Glutamatergic neuron (in vitro differentiated cells): Measurements from ENCODE around the gene NPR2. TPM values are rescaled to one million over a fixed set of nuclear protein-coding genes. Genes with fewer than 3 reads are reported as not detected.

ENCODE experiments used
- DNase-seq: peaks from one replicate; pipeline ENCODE4 v3.0.0; 2022
- H3K27ac Mint-ChIP-seq: one replicate; pipeline ENCODE4 v1.8.0; 2020; ENCODE audit warnings: mild to moderate bottlenecking, mixed read lengths, inconsistent platforms; ENCODE audit not compliant: unreplicated experiment
- H3K27me3 Mint-ChIP-seq: one replicate; pipeline ENCODE4 v1.8.0; 2020; ENCODE audit warnings: mild to moderate bottlenecking, moderate library complexity, mixed read lengths, inconsistent platforms; ENCODE audit not compliant: unreplicated experiment
- H3K36me3 Mint-ChIP-seq: one replicate; pipeline ENCODE4 v1.8.0; 2020; ENCODE audit warnings: mild to moderate bottlenecking, mixed read lengths, inconsistent platforms; ENCODE audit not compliant: unreplicated experiment
- H3K4me1 Mint-ChIP-seq: one replicate; pipeline ENCODE4 v1.8.0; 2020; ENCODE audit warnings: mild to moderate bottlenecking, low read depth, mixed read lengths, inconsistent platforms; ENCODE audit not compliant: unreplicated experiment
- H3K4me3 Mint-ChIP-seq: one replicate; pipeline ENCODE4 v1.8.0; 2020; ENCODE audit warnings: mild to moderate bottlenecking, mixed read lengths, inconsistent platforms; ENCODE audit not compliant: unreplicated experiment
- H3K9me3 Mint-ChIP-seq: one replicate; pipeline ENCODE4 v1.8.0; 2020; ENCODE audit warnings: mild to moderate bottlenecking, moderate library complexity, mixed read lengths, inconsistent platforms; ENCODE audit not compliant: unreplicated experiment
- CTCF ChIP-seq: fragments of 200-600 bp; sonication (generic); IDR thresholded peaks from one replicate; pipeline ENCODE4 v1.5.0; 2021; ENCODE audit not compliant: partially characterized antibody, unreplicated experiment
- total RNA-seq: library from RNA; stranded (reverse); fragmentation: NEBNext Ultra II Directional; extraction: Animal tissue kit (Norgen Biotek cat#: 25700); gene quantifications from one replicate; pipeline ENCODE4 v1.2.1, GENCODE V29; 2021; ENCODE audit not compliant: unreplicated experiment

Gene NPR2
- total RNA-seq, 1 donor from 2014 or later: 357 TPM

GRCh38 chr9:35801328-35802128 is 10.1 kb downstream of the NPR2 start:
- Mint-ChIP-seq H3K27me3 (peaks cover 8% of the 10 kb centered on the region), H3K36me3 (peaks cover 14% of the 10 kb centered on the region), H3K9me3 (peaks cover 4% of the 10 kb centered on the region), H3K4me1 (peaks cover 23% of the 10 kb centered on the region), H3K27ac (no peak overlapping the region), H3K4me3 (peak overlapping the region; percentile 44)
- TF ChIP-seq CTCF: no peak
- no peak for DNase-seq

GRCh38 chr9:35806101-35806500 is 14.7 kb downstream of the NPR2 start:
- no peak for DNase-seq
- H3K36me3 Mint-ChIP-seq: peaks cover 1% of the 10 kb centered on the region
- H3K27ac Mint-ChIP-seq: no peak overlapping the region
- H3K4me3 Mint-ChIP-seq: no peak overlapping the region
- peaks cover 6% of the 10 kb centered on the region for H3K9me3 Mint-ChIP-seq
- H3K27me3 Mint-ChIP-seq: no peaks in the 10 kb centered on the region
- peaks cover 2% of the 10 kb centered on the region for H3K4me1 Mint-ChIP-seq
- no peak for TF ChIP-seq CTCF

- Mint-ChIP-seq H3K36me3 (no peaks in the 10 kb centered on the region), H3K4me1 (peaks cover 15% of the 10 kb centered on the region), H3K27ac (no peak overlapping the region), H3K4me3 (no peak overlapping the region), H3K27me3 (peaks cover 3% of the 10 kb centered on the region), H3K9me3 (peaks cover 9% of the 10 kb centered on the region)
- TF ChIP-seq CTCF: no peak
- DNase-seq: no peak
Observed at GRCh38 chr9:35808433-35808832, 17.0 kb downstream of the NPR2 start.

- Mint-ChIP-seq H3K27ac (no peak overlapping the region), H3K4me1 (peaks cover 24% of the 10 kb centered on the region), H3K27me3 (peaks cover 9% of the 10 kb centered on the region)
Observed at GRCh38 chr9:35810122-35810521, 18.7 kb downstream of the NPR2 start.

More at GRCh38 chr9:35810122-35810521, 18.7 kb downstream of the NPR2 start:
- peaks cover 15% of the 10 kb centered on the region for H3K9me3 Mint-ChIP-seq
- no peak for TF ChIP-seq CTCF
- no peak overlapping the region for H3K4me3 Mint-ChIP-seq
- H3K36me3 Mint-ChIP-seq: no peaks in the 10 kb centered on the region
- no peak for DNase-seq
